Caco-2 (cell line): ENCODE results near the gene WWC2. TPM values are rescaled to one million over a fixed set of nuclear protein-coding genes. Genes with fewer than 3 reads are reported as not detected.

ENCODE experiments used
- BruUV-seq: library from RNA; stranded (reverse); fragments of 400-500 nt; replicated peaks from 2 replicates; lab custom pipeline; 2021; lab: Mats Ljungman, UMichigan
- CTCF ChIA-PET: fragments of 300-600 bp; sonication (Branson Sonifier 250); formaldehyde crosslinking; loops from one replicate; lab custom pipeline; 2022; ENCODE audit warnings: antibody characterized with exemption; lab: Charles Lee
- POLR2A ChIA-PET: fragments of 300-600 bp; sonication (Branson Sonifier 250); formaldehyde crosslinking; loops from one replicate; lab custom pipeline; 2022; ENCODE audit warnings: antibody characterized with exemption; lab: Charles Lee
- DNase-seq, 2 experiments: peaks; one replicate each; pipeline versions ENCODE4 v3.0.0 to v3.0.0-alpha.2; 2020 to 2022
- H3K27me3 ChIP-seq: replicated peaks from 2 replicates; pipeline ENCODE4 v1.6.0; 2011; ENCODE audit warnings: low read length; ENCODE audit not compliant: control insufficient read depth, insufficient read depth
- H3K36me3 ChIP-seq: 2 replicates; pipeline ENCODE4 v1.5.1; 2011; ENCODE audit warnings: low read length; ENCODE audit not compliant: control insufficient read depth, insufficient read depth
- H3K4me1 ChIP-seq: fragments of 250-450 bp; sonication (Bioruptor Pico); 2 replicates; pipeline ENCODE4 v1.5.1; 2020; ENCODE audit warnings: mild to moderate bottlenecking
- H3K4me3 ChIP-seq: 2 replicates; pipeline ENCODE4 v1.5.1; 2011; ENCODE audit warnings: low read depth, mild to moderate bottlenecking, control low read depth, low read length
- H3K9me3 ChIP-seq: fragments of 250-450 bp; sonication (Bioruptor Pico); 2 replicates; pipeline ENCODE4 v1.5.1; 2020; ENCODE audit warnings: mild to moderate bottlenecking, moderate library complexity
- H3K27ac Mint-ChIP-seq: one replicate; pipeline ENCODE4 v1.8.0; 2022; ENCODE audit warnings: mixed read lengths; ENCODE audit not compliant: unreplicated experiment
- H3K27me3 Mint-ChIP-seq: one replicate; pipeline ENCODE4 v1.8.0; 2022; ENCODE audit warnings: mixed read lengths; ENCODE audit not compliant: insufficient read depth, unreplicated experiment
- H3K36me3 Mint-ChIP-seq: one replicate; pipeline ENCODE4 v1.8.0; 2022; ENCODE audit warnings: mild to moderate bottlenecking, mixed read lengths; ENCODE audit not compliant: insufficient read depth, unreplicated experiment
- H3K4me1 Mint-ChIP-seq: one replicate; pipeline ENCODE4 v1.8.0; 2022; ENCODE audit warnings: low read depth, mixed read lengths; ENCODE audit not compliant: unreplicated experiment
- H3K4me3 Mint-ChIP-seq: one replicate; pipeline ENCODE4 v1.8.0; 2022; ENCODE audit warnings: mild to moderate bottlenecking, moderate library complexity, mixed read lengths; ENCODE audit not compliant: unreplicated experiment
- H3K9me3 Mint-ChIP-seq: one replicate; pipeline ENCODE4 v1.8.0; 2022; ENCODE audit warnings: mixed read lengths; ENCODE audit not compliant: unreplicated experiment
- intact Hi-C: fragments of 100-400 bp; cut with micrococcal nuclease; formaldehyde crosslinking; loops from one replicate; pipeline ENCODE4 v1.10.0; 2022; ENCODE audit not compliant: unreplicated experiment
- total RNA-seq: library from RNA; stranded (reverse); gene quantifications from 2 replicates; pipeline ENCODE4 v1.2.3, GENCODE V29; 2022
- TF ChIP-seq, protein P1 (sequence below), 2 experiments: fragments of 200-600 bp in 1 of 2; IDR thresholded peaks; 1 replicate in 1 of 2; 2 replicates in 1 of 2; pipeline versions ENCODE4 v1.5.1 to v1.8.0; 2011 to 2022; ENCODE audit warnings: antibody characterized with exemption in 1 of 2, control low read depth in 1 of 2, inconsistent platforms in 1 of 2, low read depth in 1 of 2, low read length in 1 of 2, mild to moderate bottlenecking in 1 of 2, moderate library complexity in 1 of 2; ENCODE audit not compliant: insufficient read depth in 1 of 2, severe bottlenecking in 1 of 2, unreplicated experiment in 1 of 2

Gene WWC2
- total RNA-seq, 1 experiment from 2014 or later = 126 TPM

DNA sequence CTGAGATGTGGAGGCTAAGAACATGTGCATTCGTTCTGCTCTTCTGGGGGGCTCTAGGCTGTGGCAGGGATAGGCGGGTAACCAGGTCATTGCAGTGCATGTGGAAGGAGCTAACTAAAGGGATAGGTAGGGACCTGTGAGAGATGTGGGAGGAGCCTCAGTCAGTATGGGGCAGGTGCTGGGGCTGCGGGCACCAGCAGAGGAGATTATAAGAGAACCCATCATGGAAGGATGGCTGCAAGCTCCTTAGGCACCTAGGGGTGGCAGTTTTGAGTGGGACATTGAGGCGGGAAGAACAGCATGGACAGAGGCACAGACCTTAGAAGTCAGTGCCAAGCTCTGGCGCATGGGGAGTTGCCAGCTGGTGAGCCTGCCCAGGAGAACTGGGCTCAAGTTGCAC lies 213.8 kb downstream of the WWC2 start:
- no peaks in the 10 kb centered on the region for H3K27me3 Mint-ChIP-seq
- Histone ChIP-seq H3K9me3 (no peaks in the 10 kb centered on the region), H3K4me3 (no peak overlapping the region), H3K36me3 (no peaks in the 10 kb centered on the region), H3K4me1 (no peaks in the 10 kb centered on the region), H3K27me3 (no peaks in the 10 kb centered on the region)
- peaks cover 7% of the 10 kb centered on the region for H3K4me1 Mint-ChIP-seq
- intact Hi-C loops = loop anchor here (5.0 kb wide), 1 partner anchor 94 kb away; no protein-coding TSS in a partner anchor
- DNase-seq = no peak
- peak overlapping the region; percentile 12 for H3K4me3 Mint-ChIP-seq
- TF ChIP-seq, protein P1, sequence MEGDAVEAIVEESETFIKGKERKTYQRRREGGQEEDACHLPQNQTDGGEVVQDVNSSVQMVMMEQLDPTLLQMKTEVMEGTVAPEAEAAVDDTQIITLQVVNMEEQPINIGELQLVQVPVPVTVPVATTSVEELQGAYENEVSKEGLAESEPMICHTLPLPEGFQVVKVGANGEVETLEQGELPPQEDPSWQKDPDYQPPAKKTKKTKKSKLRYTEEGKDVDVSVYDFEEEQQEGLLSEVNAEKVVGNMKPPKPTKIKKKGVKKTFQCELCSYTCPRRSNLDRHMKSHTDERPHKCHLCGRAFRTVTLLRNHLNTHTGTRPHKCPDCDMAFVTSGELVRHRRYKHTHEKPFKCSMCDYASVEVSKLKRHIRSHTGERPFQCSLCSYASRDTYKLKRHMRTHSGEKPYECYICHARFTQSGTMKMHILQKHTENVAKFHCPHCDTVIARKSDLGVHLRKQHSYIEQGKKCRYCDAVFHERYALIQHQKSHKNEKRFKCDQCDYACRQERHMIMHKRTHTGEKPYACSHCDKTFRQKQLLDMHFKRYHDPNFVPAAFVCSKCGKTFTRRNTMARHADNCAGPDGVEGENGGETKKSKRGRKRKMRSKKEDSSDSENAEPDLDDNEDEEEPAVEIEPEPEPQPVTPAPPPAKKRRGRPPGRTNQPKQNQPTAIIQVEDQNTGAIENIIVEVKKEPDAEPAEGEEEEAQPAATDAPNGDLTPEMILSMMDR (IDR thresholded peaks at IDR 0.05; ENCODE audit: insufficient read depth in 1 of 2, low read depth in 1 of 2, low read length in 1 of 2, severe bottlenecking in 1 of 2, unreplicated experiment in 1 of 2) = no peak
- ChIA-PET POLR2A (no interaction called here), CTCF (no interaction called here)
- H3K27ac Mint-ChIP-seq = peak overlapping the region; percentile 7
- BruUV-seq = no TSS peak
- H3K36me3 Mint-ChIP-seq = peaks cover 74% of the 10 kb centered on the region
- no peaks in the 10 kb centered on the region for H3K9me3 Mint-ChIP-seq

DNA sequence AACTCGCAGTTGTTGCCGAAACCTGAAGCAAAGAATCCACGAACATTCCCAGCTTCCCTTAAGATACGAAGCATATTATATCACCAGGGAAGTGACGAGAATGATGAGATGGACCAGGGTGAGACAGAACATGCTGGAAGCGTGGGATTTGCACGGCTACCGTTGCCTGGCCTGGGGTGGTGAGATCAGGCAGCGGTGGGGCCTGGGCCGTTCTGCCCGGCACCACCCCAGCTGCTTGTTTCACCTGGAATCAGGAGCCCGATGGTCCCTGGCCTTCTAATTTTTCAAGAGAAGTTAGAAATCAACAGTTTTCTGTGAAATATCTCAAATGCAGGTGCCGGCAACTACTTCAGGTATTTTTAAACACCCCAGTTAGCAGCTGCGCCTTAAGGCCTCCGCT lies 215.3 kb downstream of the WWC2 start:
- Mint-ChIP-seq H3K36me3 (peaks cover 72% of the 10 kb centered on the region), H3K27me3 (no peaks in the 10 kb centered on the region), H3K9me3 (no peaks in the 10 kb centered on the region), H3K27ac (no peak overlapping the region), H3K4me1 (peaks cover 7% of the 10 kb centered on the region), H3K4me3 (no peak overlapping the region)
- POLR2A ChIA-PET = no interaction called here
- BruUV-seq = no TSS peak
- H3K4me3 ChIP-seq = no peak overlapping the region
- no peaks in the 10 kb centered on the region for H3K27me3 ChIP-seq
- TF ChIP-seq, protein P1 (IDR thresholded peaks at IDR 0.05; ENCODE audit: insufficient read depth in 1 of 2, low read depth in 1 of 2, low read length in 1 of 2, severe bottlenecking in 1 of 2, unreplicated experiment in 1 of 2) = no peak
- no peak for DNase-seq
- intact Hi-C loops = loop anchor here (5.0 kb wide), 1 partner anchor 93 kb away; no protein-coding TSS in a partner anchor
- no peaks in the 10 kb centered on the region for H3K36me3 ChIP-seq
- no peaks in the 10 kb centered on the region for H3K9me3 ChIP-seq
- CTCF ChIA-PET = no interaction called here
- no peaks in the 10 kb centered on the region for H3K4me1 ChIP-seq

DNA sequence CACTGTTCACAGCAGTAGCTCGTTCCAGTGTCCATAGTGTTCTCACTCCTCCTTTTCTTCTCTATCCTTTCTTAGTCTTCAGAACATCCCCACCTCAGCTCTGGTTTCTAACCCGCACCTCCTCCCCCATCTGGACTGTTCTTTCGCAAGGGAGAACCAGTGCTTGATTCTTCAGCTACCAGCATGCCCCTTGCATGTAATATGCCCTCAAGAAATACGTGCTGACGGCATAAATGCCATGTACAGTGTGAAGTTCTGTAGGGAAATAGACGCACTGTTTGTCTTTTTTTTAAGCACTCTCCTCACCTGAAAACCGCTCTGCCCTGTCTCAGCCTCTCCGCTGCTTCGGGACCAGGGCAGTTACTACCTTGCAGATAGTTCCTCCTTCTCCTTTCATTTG lies 215.7 kb downstream of the WWC2 start:
- no peaks in the 10 kb centered on the region for H3K36me3 ChIP-seq
- no peak overlapping the region for H3K27ac Mint-ChIP-seq
- DNase-seq = no peak

More for the DNA sequence above, 215.7 kb downstream of the WWC2 start:
- TF ChIP-seq, protein P1 (IDR thresholded peaks at IDR 0.05; ENCODE audit: insufficient read depth in 1 of 2, low read depth in 1 of 2, low read length in 1 of 2, severe bottlenecking in 1 of 2, unreplicated experiment in 1 of 2) = no peak
- intact Hi-C loops = loop anchor here (5.0 kb wide), 1 partner anchor 92 kb away; no protein-coding TSS in a partner anchor
- ChIA-PET POLR2A (no interaction called here), CTCF (no interaction called here)
- H3K36me3 Mint-ChIP-seq = peaks cover 72% of the 10 kb centered on the region
- H3K4me1 Mint-ChIP-seq = peaks cover 3% of the 10 kb centered on the region
- no peaks in the 10 kb centered on the region for H3K9me3 Mint-ChIP-seq
- Histone ChIP-seq H3K4me1 (no peaks in the 10 kb centered on the region), H3K9me3 (no peaks in the 10 kb centered on the region), H3K4me3 (no peak overlapping the region), H3K27me3 (no peaks in the 10 kb centered on the region)
- no TSS peak for BruUV-seq
- H3K4me3 Mint-ChIP-seq = no peak overlapping the region
- H3K27me3 Mint-ChIP-seq = no peaks in the 10 kb centered on the region
